NCI-H2107 treated with DMSO at 0.1 percent for 48 hours (cell line): ENCODE data around the gene MKKS.

ENCODE experiments used
- DNase-seq: peaks from one replicate; lab custom pipeline; 2025; ENCODE audit not compliant: unreplicated experiment; lab: John Stamatoyannopoulos, UW

The MKKS gene

DNA sequence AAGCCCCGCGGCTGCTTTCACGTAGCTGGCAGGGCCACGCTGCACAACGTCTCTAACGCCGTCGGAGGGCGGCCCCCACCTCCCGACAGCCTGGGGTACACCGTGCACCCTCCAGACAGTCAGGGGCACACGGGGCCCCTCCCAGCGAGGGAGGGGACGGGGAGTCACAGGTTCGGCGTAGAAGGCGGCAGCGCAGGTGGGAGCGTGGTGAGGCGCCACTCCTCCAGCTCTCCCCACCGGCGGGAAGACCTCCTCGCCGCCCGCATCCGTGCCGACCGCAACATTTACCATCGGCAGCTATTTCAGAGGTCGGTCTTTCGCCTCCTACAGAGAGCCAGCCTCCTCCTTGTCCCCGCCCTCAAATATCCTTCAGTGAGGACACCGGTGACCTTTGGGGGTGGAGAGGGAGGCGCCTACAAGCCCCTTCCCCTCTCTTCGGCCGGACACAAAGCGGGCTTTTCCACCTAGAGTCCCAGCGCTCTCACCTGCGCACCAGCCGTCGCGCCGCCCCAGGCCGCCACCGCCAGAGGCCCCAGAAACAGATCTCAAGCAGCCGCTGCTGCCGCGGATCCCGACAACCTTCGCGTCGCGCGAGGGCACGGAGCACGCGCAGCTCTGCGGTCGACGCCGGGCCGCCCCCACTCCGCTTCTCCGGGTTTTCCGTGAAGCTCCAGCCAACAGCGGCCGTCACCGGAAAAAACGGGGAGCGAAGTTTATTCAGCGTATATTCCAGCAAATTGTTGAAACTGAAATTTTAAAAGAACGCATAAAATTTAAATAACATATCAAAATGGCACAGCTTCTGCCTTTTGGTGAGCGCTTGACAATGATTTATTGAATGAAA, at the start of gene MKKS:
TSS of gene MKKS (minus strand) at position 600 of the 844 bp plus-strand sequence. CDS start 20,708 bp downstream, outside the sequence.
- DNase-seq, result peak; percentile 78

DNA sequence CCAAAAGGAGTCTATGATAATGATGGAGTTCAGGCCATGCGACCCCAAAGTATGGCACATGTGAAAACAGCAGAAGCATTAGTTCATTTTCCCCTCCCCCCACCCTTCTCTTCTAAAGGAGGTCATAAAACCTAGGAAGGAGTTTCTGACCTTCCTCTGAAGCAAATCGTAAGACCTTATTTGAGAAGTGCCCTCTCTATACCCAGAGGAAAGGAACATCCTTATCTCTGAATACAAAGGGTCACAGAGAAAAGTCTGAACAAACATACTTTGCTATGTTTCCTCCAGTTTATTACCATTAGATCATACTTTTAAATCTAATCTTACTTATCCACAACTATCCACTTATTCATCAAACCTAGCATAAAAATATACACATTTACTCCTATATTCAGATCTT, 49.7 kb upstream of the MKKS start:
- no peak for DNase-seq

DNA sequence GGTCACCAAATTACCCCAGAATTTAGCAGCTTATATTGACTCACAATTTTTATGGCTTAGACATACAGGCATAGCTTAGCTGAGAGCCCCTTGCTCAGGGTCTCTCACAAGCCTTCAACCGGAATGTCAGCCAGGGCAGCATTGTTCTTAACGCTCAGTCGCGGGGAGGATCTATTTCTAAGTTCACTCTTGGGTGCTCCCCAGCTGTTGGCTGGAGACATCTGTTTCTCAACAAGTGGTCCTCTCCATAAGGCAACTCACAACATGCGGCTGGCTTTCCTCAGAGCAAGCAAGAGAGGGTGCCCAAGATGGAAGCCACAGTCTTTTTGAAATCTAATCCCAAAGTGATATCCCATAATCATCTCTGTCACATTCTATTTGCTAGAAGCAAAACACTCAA, 47.7 kb upstream of the MKKS start:
- no peak for DNase-seq

DNA sequence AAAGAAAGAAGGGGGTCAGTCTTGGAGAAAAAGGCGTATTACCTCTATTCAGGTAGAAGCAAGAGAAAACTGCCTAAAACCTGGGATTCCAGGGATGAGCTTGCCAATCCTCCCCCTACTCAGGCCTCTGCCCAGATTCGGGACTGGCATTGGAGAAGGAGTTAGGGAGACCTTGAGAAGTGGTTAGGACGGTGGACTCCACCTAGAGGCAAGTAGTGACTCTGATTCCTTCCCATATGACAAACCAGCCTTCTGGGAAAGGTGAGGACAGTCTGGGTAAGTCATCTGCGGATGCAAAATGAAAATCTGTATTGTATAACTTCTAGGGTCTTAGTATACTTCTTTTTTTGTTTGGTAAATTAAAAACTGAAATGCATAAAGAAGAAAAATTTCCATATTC, 44.9 kb upstream of the MKKS start:
- DNase-seq, result no peak

DNA sequence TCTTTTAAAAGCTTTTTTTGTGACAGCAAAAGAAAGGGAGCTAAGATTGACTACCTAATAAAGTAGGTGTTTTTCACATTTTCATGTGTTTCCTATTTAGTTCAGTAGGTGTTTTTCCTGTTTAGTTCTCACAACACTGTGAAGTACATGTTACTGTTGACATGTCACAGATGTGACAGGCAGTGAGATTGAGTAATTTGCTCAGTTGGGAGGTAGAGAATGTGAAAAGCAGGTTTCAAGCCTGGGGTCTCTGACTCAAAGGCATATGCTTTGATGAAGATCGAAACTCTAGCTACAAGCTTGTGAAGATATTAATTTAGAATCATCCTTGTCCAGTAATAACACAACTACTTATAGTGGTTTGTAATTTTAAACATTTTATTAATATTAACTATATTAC, 44.2 kb upstream of the MKKS start:
- no peak for DNase-seq

DNA sequence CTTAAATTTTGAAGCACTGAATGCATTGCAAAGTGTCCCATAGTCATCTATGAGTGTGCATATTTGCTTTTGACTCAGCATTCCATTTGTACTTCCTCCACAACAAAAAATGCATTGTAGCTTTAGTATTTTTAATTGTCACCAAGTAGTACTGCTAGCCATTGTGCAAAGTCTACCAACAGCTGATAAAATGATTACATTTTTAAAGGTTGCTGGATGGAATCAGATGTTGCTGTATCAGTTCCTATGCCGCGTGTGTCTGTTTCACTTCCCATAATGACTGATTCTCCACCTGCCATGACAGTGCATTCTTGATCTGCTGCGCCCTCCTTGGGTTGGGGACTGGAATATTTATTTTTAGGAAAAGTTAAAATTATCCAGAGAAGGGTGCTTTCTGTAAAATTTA, 42.3 kb upstream of the MKKS start:
- DNase-seq, result no peak

DNA sequence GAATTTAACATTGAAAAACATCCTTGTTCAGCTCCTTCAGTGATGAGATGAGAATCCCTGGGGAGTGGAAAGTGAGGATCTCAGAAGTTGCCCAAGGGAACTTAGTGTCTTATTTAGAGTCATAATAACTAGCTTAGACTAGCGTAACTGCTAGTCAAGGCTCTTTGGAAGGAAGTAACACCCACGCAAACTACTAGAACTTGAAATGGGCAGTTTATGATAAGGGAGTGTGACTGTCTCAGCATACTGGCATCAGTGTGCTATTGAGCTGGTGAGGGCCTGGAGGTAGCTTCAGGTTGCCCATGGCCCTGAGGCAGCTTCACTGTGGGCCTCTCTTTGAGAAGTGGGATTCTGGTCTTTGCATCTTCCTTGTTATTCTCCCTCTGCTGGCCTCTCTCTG, 41.2 kb upstream of the MKKS start:
- DNase-seq, result no peak

DNA sequence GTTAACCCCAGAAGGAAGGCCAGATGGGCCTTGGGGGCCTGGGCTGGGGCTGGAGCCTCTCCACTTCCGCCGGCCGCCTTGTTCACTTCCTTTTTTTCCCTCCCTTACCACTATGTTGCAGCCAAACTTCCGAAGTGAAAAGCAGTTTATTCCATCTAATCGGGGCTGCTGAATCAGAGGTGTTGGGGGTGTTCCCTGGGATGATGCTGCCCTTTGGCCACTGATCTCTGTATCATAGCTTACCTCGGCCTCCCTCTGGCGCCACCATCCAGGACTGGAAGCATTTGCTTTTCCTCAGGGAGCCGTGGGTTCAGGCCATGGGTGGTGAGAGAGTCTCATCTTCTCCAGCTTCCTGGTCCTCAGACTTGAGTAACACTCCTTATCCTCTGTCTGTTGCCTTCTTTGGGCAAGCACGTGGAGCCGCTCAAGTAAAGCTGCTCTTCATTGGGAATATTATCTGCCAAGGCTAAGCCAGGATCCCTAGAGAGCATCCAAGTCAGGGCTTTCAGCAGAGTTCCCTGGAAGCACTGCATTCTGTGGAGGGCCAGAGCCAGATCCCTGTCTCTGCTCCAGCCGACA, 40.7 kb upstream of the MKKS start:
- DNase-seq, result no peak

DNA sequence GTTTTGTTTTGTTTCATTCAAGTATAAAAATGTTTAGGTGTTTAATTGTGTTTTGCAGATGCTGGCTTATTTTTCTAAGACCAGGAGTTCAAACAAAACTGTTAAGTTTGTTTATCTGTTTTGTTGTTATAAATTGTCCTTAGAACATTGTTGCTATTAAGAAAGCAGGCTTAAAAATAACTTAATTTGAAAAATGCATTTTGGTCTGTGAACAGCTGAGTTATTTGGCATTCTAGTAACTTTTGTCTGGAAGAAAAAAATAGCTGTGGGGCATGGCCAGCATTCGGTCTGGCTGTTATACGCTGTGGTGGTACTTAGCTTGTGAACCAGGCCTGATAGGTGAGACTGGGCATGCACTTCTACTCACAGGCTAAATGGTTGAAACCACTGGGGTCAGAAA, 38.8 kb upstream of the MKKS start:
- DNase-seq, result no peak

DNA sequence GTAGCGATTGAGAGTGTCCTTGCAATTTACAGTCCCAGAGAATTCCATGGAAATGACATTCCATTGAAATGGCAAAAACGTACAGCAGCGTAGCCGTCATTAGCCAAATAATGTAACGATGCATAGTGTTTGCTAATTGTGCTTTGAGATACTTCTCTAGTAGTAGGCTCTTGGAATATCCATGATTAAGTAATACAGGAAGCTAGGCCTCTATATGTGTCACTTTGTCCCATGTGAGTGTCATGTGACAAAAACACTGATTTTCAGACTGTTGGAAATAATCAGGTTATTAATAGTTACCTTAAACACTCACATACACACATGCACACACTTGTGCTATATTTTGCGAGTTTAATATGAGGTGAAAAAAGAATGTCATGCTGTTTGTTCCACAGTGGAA, 36.3 kb upstream of the MKKS start:
- DNase-seq, result no peak

DNA sequence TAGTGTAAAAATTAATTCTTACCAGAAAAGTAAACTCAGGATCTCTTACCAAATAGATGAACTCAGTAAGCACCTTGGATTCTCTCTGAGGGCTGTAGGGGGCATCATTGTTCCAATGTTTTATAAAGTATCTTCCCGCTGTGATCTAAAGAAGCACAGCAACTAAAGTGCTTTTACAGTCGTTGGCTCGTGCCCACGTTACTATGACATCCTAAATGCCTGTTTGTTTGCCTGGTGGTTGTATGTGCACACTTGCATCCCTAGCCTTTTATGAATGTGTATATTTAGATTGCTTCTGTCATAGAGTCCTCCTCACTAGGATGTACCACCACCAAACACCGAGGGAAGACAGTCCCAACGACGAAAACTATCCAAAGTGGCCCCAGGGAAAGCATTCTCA, 35.6 kb upstream of the MKKS start:
- DNase-seq, result peak; percentile 76

DNA sequence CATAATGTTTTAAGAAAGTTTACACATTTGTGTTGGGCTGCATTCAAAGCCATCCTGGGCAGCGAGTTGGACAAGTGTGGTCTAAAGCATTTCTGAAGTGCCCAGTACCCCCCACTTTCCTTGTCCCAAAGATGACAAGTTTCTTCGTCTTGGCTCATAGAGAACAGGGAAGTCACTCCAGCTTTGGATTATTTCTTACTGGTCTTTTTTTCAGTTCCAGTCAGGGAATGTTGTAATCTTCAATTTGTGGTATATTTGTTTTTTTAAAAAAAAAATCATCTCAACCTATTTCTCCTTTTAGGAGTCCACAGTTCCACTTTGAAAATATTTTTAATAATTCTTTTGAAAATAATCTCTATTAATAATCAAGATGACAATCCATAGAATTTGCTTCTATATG, 35.0 kb upstream of the MKKS start:
- no peak for DNase-seq

DNA sequence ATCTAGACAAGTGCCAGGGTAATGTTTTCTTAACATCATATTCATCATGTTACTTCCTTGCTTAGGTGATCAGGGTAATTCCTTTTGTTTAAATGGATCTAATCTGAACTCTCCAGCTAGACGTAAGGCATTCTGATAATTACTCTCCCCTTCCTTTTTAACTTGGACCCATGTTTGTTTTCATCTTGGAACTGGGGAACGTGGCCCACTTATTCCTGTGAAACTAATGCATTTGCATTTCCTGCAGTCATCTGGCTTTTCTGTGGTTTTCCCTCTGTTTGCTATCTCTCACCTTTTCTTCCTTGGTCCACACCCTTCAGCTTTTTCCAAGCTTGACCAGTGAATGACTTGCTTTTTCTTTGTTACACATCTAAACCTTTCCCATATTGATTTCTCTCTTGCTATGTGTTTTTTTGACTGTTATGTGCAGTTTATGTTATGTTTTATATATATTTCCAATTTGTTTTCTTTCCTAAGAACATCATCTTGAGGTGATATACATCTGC, 34.4 kb upstream of the MKKS start:
- DNase-seq, result no peak

DNA sequence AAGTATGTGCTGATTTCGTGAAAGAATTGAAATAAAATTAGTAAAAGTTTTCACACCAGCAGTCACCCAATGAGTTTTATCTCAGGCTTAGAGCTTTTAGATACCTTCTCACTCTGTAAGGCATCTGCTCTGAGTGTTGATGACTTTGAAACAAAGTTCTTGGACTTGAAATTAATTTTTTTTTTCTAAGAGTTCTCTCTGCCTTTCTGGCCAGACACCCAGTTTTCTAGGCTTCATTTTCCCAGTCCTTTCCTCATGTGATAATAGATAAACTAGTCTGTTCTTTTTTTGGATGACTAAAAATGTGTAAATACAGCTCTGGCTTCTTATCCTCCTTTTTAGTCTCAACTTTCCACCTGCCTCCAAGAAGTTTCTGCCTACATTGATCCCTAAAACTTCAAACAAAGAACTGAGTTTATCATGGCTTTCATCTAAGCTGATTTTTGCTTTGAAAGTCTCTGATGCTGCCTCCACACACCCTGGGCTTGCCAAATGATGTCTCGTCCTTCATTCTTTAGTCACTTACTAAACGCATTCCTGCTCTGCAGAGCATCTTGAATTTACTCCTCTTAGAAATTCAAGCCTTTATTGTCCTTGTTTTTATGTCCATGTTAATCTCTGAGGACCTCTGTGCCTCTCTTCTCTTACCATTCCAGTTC, 33.8 kb upstream of the MKKS start:
- no peak for DNase-seq

DNA sequence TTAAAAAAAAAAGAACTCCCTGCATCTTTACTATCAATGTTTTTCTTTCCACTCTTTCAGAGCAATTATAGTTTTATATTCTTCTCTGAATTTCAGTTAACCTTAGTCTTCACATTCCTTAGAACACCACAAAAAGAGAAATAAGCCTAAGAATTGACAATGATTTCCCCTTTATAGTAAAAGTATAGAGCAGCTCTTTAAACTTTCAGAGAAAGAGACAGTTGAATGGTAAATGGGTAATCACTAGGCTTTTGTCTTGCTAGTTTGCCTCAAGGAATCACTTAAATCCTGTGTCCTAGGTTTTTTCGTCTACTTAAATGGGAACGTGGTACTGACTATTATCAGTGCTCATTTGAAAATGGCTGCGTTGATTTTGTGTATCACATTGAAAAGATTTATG, 32.8 kb upstream of the MKKS start:
- no peak for DNase-seq

DNA sequence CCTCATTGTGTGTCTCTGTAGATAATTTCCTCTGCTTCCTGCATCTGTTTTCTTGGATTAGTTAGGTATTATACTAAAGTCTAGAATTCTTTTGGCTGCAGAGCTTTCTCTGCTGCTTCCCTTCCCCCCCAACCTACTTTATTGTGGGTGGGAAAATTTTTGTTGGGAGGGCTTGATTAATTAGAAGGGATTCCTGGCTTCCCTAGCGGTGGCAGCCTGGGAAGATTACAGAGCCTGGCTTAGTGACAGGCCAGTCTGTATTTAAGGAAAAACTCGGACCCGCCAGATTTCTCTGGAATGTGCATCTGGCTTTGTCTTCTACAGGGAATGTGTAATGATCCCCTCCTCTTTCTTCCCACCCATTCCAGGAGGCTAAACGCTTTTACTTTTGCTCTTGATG, 32.3 kb upstream of the MKKS start:
- no peak for DNase-seq

DNA sequence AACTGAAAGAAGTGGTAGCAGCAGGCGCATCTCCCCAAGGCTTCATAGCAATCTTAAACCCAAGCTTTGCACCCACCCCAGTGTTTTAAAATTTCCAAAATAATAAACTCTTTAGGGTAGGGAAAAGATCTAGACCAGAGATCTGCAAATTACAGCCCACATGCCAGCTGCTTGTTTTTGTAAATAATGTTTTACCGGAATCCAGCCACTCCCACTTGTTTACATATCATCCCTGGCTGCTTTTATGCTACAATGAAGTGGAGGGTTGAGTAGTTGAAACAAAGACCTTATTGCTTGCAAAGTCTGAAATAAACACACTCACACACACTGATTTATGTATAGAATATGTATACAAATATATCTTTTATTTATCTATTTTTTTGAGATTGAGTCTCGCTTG, 31.1 kb upstream of the MKKS start:
- no peak for DNase-seq

DNA sequence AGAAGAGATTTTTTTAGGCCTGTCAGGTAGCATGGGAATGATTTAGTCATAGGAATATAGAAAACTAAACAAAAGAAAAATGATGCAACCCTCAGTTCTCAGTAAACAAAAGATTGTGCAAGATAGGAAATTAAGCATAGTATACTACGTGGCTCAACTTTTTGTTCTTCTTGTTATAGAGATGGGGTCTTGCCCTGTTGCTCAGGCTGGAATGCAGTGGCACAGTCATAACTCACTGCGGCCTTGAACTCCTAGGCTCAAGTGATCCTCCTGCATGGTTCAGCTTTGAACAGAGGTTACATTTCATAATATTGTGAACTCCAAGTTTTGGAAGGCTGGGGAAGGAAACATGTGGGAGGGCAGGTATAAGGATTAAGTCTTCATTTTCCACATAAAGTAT, 29.6 kb upstream of the MKKS start:
- DNase-seq, result no peak

DNA sequence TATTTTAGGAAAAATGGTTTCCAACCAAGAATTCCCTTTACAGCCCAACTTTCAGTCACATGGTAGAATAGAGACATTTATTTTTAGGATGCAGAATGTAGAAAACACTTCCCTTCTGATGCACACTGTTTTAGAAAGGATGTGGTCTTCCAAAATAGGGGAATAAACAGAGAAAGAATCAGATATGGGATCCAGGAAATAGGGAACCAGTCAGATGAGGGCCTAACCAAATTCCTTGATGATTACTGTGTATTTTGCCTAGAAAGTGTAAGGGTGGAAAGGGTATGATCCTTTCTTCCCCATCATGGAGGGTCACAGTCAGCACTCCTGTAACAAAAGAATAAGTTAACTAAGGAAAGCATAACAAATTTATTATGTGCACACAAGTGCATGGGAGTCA, 28.5 kb upstream of the MKKS start:
- no peak for DNase-seq

DNA sequence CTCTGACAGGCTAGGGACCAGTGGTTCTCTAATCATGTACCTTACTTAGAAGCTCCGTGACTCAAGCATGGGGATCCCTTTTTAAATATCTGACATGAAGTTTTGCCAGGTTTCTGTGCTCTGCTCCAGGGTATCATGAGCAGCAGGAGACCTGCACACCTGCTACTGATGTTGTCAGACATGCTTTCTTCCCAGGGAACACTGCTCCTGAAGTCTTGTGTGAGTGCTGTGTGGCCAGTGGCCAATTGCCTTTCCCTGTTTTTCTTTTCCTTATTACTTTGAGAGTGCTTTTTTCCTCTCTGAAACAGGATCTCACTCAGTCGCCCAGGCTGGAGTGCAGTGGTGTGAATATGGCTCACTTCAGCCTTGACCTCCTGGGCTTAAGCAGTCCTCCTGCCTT, 27.5 kb upstream of the MKKS start:
- no peak for DNase-seq

DNA sequence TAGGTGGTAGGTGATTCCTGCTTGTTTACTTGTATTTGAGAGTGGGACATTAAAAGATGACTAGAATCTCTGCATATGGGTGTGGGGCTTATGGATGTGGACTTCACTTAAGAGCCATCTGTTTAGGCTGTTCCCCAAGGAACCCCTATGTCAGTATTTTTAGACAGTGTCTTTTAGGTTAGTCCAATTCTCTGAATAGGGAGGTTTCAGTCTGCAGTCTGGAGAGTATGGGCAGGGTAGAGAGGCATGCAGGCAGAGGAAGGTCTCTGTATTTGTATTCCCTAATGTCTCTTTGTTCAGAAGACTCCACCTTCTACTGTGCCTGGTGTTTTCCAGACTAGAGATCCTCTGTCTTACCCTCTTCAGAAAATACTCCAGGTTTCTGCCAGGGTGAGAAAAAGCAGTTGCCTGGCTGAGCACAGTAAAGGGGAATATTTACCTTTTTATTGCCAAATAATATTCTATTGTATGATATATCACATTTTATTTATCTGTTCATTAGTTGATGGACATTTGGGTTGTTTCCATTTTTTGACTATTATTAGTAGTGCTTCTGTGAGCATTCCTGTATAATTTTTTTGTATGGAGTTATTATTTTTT, 20.2 kb upstream of the MKKS start:
- DNase-seq, result no peak

DNA sequence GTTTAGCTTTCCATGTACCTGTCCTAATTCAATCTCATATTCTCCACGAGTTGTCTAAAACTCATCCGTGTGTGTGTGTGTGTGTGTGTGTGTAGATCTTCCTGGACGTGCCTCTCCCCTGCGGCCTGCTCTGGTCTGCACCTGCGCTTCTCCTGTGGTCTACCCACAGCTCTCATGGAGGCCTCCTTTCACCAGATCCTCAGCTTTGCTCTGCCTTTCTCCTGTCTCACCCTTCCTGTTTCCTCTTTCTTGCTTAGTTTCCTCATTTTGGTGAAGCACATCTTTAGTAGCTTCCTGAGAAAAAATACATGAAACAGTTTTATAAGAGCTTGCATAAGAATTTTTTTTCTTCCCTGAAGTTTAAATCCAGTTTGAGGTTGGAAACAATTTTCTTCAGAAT, 19.2 kb upstream of the MKKS start:
- DNase-seq, result peak; percentile 47
